K562 (cell line): ENCODE measurements around the gene MAP3K20. TPM values are rescaled to one million over a fixed set of nuclear protein-coding genes. Genes with fewer than 3 reads are reported as not detected.
A peak's percentile ranks its signal among the peaks of the same experiment; 100 is the strongest.

Experiments used
- CBFA2T2 ChIP-seq: fragments of 450-650 bp; conservative IDR thresholded peaks from 2 replicates; pipeline ENCODE4 v1.6.1; 2017; ENCODE audit warnings: mild to moderate bottlenecking
- HMGN3 ChIP-seq: IDR thresholded peaks from 2 replicates; pipeline ENCODE4 v1.6.1; 2011; ENCODE audit warnings: borderline replicate concordance, low read depth, mild to moderate bottlenecking, mixed read lengths, low read length; ENCODE audit not compliant: insufficient read length; ENCODE audit errors: extremely low read depth
- TBP ChIP-seq: optimal IDR thresholded peaks from 2 replicates; pipeline ENCODE3; 2011; ENCODE audit warnings: low read depth, low read length, improper control_type of control experiment
- TEAD4 ChIP-seq, 2 experiments: sonication (generic) in 1 of 2; formaldehyde crosslinking in 1 of 2; IDR thresholded peaks; 2 replicates each; pipeline versions ENCODE4 v1.6.1 to v1.8.0; 2012 to 2022; ENCODE audit warnings: borderline replicate concordance in 1 of 2, inconsistent platforms in 1 of 2, low read length in 1 of 2, mild to moderate bottlenecking in 1 of 2, missing genetic modification reagents in 1 of 2
- ZNF140 ChIP-seq: fragments of 250-450 bp; sonication (Bioruptor Pico); IDR thresholded peaks from 2 replicates; pipeline ENCODE4 v1.8.0; 2021; ENCODE audit warnings: moderate library complexity, mild to moderate bottlenecking, inconsistent platforms
- polyA plus RNA-seq, 8 experiments: library from polyadenylated mRNA; depleted of rRNA in 4 of 8; stranded (reverse) in 5 of 8; unstranded in 3 of 8; fragments of >200 nt; fragmentation: Nextera tagmentation in 2 of 8; fragmentation: Illumina TruSeq in 1 of 8; extraction: Ambion mirVana in 2 of 8; extraction: Trizol in 1 of 8; gene quantifications; 2 replicates each; pipeline versions ENCODE4 v1.2.1 to v1.2.3, GENCODE V29; 2011 to 2014; ENCODE audit warnings: inconsistent platforms in 1 of 8, missing spikeins in 1 of 8
- total RNA-seq, 7 experiments: library from RNA; depleted of rRNA in 6 of 7; stranded (reverse); fragments of >200 nt in 6 of 7; fragmentation: Illumina TruSeq in 2 of 7; extraction: Trizol in 2 of 7; gene quantifications; 2 replicates each; pipeline versions ENCODE4 v1.2.1 to v1.2.3, GENCODE V29; 2011 to 2021; ENCODE audit warnings: low replicate concordance in 1 of 7
- TF ChIP-seq, protein P1 (sequence below), 2 experiments: fragments of 150-350 bp in 1 of 2; IDR thresholded peaks; 2 replicates each; pipeline ENCODE4 v1.6.1; 2012 to 2016; ENCODE audit warnings: low read depth in 2 of 2, low read length in 2 of 2, mild to moderate bottlenecking in 1 of 2, moderate library complexity in 1 of 2
- TF ChIP-seq, protein P2 (sequence below): fragments of 250-450 bp; sonication (Bioruptor Pico); IDR thresholded peaks from 2 replicates; pipeline ENCODE4 v1.8.0; 2021; ENCODE audit warnings: mild to moderate bottlenecking, moderate library complexity
- TF ChIP-seq, protein P3 (sequence below): fragments of 450-650 bp; IDR thresholded peaks from 2 replicates; pipeline ENCODE4 v1.6.1; 2016; ENCODE audit warnings: low read depth, mild to moderate bottlenecking, moderate library complexity
- TF ChIP-seq, protein P4 (sequence below), 2 experiments: fragments of 450-650 bp in 1 of 2; sonication (generic) in 1 of 2; formaldehyde crosslinking in 1 of 2; IDR thresholded peaks; 2 replicates each; pipeline versions ENCODE4 v1.7.1 to v1.9.0; 2016 to 2022; ENCODE audit warnings: inconsistent platforms in 1 of 2, mild to moderate bottlenecking in 1 of 2, missing genetic modification reagents in 1 of 2

MAP3K20 gene
- total and polyA plus RNA-seq, 9 of the 15 experiments (the other 6 are each of a cell fraction or from before 2014, with no cell fraction given), result 9.8 to 34.2 (median 27.3) TPM

DNA sequence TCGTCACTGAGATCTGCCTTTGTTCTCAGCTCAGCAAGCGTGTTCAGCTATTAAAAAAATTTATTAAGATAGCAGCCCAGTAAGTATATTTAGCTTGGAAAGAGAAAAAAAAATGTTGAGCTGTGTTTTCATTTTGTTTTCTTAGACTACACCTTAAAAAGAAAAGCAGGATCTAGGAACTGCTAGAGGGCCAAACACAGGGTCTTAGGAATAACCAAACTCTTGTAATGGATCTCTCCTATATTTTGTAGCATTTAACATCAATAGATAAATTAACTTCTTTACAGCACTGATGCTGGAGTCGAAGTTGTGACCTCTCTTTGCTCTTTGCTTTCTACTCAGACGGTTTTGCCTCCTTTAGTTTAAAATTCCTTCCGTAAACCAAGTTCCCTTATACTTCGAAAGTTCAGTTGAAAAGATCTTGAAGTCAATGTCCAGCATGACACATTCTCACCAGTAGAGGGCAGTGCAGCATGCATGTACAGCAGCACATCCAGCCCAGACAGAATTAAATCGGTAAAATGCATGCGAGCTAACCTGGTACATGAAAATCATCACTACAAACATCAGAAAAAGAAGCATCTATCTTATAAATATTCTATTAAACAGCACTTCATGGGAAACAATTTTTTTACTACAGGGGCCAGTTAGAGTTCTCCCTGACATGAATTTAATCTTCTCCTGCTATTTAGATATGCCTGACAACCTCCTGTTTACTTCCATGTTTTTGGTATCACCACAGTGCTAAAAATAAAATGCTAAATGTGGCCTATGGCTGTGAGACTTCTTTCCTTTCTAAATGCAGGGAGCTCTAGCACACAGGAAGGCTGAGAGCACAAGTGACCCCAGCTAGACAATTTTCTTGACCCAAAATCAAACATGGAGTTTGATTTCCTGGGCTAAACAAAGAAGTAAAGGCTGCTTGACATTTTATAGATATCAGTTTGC lies 48.2 kb upstream of the MAP3K20 start (continued):
- TF ChIP-seq, protein P1, sequence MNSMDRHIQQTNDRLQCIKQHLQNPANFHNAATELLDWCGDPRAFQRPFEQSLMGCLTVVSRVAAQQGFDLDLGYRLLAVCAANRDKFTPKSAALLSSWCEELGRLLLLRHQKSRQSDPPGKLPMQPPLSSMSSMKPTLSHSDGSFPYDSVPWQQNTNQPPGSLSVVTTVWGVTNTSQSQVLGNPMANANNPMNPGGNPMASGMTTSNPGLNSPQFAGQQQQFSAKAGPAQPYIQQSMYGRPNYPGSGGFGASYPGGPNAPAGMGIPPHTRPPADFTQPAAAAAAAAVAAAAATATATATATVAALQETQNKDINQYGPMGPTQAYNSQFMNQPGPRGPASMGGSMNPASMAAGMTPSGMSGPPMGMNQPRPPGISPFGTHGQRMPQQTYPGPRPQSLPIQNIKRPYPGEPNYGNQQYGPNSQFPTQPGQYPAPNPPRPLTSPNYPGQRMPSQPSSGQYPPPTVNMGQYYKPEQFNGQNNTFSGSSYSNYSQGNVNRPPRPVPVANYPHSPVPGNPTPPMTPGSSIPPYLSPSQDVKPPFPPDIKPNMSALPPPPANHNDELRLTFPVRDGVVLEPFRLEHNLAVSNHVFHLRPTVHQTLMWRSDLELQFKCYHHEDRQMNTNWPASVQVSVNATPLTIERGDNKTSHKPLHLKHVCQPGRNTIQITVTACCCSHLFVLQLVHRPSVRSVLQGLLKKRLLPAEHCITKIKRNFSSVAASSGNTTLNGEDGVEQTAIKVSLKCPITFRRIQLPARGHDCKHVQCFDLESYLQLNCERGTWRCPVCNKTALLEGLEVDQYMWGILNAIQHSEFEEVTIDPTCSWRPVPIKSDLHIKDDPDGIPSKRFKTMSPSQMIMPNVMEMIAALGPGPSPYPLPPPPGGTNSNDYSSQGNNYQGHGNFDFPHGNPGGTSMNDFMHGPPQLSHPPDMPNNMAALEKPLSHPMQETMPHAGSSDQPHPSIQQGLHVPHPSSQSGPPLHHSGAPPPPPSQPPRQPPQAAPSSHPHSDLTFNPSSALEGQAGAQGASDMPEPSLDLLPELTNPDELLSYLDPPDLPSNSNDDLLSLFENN (IDR thresholded peaks at IDR 0.05; ENCODE audit: low read depth in 2 of 2, low read length in 2 of 2), result no peak
- TF ChIP-seq CBFA2T2 (no peak), TEAD4 (IDR thresholded peaks at IDR 0.05; ENCODE audit: low read length) (peak; percentile 88), TEAD4 (CRISPR knock-in tag; IDR thresholded peaks at IDR 0.05; ENCODE audit: borderline replicate concordance) (no peak), HMGN3 (no peak), ZNF140 (CRISPR knock-in tag) (no peak), TBP (no peak)
- TF ChIP-seq, protein P2, sequence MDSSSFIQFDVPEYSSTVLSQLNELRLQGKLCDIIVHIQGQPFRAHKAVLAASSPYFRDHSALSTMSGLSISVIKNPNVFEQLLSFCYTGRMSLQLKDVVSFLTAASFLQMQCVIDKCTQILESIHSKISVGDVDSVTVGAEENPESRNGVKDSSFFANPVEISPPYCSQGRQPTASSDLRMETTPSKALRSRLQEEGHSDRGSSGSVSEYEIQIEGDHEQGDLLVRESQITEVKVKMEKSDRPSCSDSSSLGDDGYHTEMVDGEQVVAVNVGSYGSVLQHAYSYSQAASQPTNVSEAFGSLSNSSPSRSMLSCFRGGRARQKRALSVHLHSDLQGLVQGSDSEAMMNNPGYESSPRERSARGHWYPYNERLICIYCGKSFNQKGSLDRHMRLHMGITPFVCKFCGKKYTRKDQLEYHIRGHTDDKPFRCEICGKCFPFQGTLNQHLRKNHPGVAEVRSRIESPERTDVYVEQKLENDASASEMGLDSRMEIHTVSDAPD, result no peak
- TF ChIP-seq, protein P3, sequence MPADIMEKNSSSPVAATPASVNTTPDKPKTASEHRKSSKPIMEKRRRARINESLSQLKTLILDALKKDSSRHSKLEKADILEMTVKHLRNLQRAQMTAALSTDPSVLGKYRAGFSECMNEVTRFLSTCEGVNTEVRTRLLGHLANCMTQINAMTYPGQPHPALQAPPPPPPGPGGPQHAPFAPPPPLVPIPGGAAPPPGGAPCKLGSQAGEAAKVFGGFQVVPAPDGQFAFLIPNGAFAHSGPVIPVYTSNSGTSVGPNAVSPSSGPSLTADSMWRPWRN, result no peak
- TF ChIP-seq, protein P4, sequence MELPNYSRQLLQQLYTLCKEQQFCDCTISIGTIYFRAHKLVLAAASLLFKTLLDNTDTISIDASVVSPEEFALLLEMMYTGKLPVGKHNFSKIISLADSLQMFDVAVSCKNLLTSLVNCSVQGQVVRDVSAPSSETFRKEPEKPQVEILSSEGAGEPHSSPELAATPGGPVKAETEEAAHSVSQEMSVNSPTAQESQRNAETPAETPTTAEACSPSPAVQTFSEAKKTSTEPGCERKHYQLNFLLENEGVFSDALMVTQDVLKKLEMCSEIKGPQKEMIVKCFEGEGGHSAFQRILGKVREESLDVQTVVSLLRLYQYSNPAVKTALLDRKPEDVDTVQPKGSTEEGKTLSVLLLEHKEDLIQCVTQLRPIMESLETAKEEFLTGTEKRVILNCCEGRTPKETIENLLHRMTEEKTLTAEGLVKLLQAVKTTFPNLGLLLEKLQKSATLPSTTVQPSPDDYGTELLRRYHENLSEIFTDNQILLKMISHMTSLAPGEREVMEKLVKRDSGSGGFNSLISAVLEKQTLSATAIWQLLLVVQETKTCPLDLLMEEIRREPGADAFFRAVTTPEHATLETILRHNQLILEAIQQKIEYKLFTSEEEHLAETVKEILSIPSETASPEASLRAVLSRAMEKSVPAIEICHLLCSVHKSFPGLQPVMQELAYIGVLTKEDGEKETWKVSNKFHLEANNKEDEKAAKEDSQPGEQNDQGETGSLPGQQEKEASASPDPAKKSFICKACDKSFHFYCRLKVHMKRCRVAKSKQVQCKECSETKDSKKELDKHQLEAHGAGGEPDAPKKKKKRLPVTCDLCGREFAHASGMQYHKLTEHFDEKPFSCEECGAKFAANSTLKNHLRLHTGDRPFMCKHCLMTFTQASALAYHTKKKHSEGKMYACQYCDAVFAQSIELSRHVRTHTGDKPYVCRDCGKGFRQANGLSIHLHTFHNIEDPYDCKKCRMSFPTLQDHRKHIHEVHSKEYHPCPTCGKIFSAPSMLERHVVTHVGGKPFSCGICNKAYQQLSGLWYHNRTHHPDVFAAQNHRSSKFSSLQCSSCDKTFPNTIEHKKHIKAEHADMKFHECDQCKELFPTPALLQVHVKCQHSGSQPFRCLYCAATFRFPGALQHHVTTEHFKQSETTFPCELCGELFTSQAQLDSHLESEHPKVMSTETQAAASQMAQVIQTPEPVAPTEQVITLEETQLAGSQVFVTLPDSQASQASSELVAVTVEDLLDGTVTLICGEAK (IDR thresholded peaks at IDR 0.05), result no peak
- TF ChIP-seq, protein P4 (CRISPR knock-in tag; IDR thresholded peaks at IDR 0.05), result no peak
